ENCODE results near the gene PALB2.

PALB2 gene

GRCh38 chr16:23580391-23580790 is 60.7 kb downstream of the PALB2 start:
- DNase-seq = no peak

DNA sequence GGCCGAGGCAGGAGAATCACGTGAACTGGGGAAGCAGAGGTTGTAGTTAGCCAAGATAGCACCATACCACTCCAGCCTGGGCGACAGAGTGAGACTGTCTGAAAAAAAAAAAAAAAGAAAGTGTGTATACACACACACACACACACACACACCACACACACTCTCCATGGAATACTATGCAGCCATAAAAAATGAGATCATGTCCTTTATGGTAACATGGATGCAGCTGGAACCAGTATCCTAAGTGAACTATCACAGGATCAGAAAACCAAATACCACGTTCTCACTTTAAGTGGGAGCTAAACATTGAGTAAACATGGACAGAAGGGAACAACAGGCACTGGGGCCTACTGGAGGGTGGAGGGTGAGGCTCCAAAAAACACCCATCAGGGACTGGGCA is 61.7 kb downstream of the PALB2 start:
- no peak for DNase-seq

DNA sequence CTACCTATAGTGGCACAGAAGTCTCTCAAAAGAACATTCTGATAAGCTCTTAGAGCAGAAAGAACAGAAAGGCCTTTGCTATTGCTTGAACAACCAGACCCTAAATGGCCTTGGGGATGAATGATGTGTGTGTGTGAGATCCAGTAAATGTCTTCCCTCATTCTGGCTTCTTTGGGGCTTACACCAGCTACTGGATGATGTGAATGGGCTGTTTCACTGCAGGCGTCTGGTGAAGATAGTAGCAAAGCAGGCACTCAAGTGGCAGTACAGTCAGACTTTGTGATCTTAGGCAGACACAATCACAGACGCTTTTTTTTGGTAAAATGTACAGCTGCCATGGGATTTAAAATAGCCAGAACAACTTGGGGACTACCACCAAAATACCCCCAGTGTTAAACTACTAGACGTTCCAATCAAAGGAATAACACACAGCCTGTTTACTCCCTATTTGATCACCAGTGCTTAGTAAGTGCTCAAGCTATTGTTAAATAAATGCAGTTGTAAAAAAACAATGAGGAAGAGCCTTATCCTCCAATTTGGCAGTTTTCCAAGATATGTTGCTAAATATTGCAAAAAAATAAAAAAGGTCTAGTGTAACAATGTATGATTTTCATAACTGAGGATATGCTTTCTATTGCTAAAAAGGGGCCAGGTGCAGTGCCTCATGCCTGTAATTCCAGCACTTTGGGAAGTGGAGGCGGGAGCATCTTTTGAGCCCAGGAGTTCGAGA is 62.8 kb downstream of the PALB2 start:
- peak; percentile 23 for DNase-seq

DNA sequence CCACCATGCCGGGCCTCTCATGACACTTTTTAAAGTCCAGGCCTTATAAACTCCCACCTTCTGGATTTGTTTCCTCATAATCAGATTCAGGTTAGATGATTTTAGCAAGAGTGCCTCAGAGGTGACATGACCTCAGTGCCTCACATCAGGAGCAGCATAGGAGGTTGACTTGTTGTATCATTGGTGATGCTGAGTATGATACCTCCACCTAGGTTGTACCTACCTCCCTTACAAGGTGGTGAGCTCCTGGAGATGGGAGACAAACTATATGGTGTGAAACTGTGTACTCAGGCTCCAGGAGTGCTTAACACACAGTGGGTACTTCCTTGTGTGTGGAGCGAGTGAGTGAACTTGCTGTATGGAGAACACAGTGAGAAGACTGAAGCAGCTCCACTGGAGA is 63.6 kb downstream of the PALB2 start:
- no peak for DNase-seq

DNA sequence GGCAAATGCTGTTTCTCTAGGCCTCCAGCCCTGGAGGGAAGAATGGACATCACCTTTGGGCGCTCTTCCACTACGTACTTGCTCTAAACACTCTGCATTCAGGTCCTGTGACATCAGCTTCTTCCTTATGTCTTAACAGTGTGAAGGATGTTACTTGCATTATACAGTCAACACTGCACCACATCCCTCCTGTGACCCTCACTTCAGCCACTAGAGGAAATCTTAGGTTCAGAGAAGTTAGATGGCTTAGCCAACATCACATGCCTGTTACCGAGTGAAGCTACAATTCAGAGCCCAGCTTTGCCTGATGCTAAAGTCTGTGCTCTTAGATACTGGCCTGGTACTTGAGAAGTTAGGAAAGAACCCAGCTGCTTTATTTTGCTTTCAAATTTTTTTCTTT is 65.3 kb downstream of the PALB2 start:
- DNase-seq = no peak

DNA sequence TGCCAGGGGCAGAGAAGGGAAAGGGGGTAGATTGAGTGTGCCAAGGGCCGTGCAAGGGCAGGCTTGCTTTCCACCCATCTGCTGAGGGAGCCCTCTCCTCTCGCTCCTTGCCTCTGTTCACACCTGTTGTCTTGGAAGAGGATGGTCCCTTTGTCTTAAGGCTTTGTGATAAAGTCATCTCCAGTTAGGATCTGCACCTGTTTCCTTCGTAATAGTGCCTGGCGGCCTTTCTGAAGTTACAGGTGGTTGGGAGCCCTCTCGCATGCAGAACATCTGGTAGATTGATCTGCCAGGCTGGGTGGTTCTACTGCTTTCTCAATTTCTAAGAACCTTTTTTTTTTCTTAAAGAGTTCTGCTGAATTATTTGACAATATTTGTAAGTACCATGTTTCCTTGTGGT is 67.3 kb downstream of the PALB2 start:
- DNase-seq = no peak

GRCh38 chr16:23572394-23572793 is 68.7 kb downstream of the PALB2 start:
- no peak for DNase-seq

- no peak for DNase-seq
Observed at GRCh38 chr16:23571895-23572294, 69.2 kb downstream of the PALB2 start.

DNA sequence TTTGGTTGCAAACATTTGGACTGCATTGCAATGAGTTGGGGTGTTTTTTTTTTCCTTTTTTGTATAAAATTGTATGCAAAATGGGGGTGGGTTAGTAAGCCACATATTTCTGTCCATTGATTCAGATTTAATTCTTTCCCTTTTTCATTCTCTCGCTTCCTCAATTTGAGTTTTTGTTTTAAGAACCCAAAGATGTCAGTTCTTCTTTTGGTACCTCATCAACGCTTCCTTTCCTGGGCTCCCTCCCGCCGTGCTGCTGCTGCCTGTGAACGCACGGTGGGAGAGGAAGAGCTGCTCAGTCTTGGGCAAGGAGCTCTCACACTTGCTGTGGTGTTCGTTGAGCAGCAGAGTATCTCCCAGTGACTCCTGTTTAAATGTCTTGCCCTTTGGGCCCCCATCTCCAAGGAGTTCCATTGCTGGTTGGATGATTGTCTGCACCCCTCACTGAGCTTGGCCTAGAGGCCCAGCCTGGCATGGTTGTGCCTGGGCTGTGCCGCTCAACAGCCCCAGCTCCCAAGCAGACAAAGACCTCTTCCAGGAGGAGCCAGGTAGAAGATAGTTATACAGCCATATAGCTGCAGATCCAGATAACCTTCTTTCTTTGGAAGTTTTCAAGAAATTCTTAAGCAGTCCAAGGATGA is 70.0 kb downstream of the PALB2 start:
- DNase-seq = peak; percentile 73

DNA sequence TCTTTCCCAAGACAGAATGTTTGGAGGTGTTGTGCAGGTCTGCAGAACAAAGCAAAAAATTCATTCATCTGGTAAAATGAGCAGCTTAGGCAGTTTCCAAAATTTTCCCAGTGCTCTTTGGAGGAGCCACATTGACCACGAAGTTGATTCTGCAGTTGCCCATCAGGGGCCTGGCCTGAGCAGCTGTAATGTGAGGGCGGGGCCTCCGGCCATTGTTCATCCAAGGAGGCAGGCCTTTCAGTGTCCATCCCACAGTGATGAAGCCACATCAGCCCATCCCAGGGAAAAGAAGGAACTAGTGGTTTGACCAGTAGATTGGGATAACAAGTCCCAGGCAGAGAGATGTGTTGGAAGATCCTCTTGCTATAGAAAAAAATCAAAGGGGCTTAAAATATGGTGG is 73.5 kb downstream of the PALB2 start:
- no peak for DNase-seq

DNA sequence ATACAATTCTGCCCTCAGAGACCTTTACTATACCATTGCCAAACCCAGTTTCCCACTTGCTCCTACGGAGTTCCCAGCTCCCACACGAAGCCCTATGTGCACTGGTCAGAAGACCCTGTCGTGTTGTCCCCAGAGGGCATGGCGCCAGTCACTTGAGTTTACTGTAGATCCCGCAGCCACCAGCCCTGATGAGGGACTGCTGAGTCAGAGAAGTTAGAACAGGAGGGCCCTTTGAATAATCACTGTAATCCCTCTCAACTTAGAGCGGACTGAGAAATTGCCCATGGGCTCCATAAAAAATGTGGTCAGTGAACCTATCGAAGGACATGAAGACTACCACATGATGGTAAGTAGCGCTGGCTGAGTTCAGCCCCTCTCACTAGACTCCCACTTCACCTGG is 74.4 kb downstream of the PALB2 start:
- DNase-seq = no peak

DNA sequence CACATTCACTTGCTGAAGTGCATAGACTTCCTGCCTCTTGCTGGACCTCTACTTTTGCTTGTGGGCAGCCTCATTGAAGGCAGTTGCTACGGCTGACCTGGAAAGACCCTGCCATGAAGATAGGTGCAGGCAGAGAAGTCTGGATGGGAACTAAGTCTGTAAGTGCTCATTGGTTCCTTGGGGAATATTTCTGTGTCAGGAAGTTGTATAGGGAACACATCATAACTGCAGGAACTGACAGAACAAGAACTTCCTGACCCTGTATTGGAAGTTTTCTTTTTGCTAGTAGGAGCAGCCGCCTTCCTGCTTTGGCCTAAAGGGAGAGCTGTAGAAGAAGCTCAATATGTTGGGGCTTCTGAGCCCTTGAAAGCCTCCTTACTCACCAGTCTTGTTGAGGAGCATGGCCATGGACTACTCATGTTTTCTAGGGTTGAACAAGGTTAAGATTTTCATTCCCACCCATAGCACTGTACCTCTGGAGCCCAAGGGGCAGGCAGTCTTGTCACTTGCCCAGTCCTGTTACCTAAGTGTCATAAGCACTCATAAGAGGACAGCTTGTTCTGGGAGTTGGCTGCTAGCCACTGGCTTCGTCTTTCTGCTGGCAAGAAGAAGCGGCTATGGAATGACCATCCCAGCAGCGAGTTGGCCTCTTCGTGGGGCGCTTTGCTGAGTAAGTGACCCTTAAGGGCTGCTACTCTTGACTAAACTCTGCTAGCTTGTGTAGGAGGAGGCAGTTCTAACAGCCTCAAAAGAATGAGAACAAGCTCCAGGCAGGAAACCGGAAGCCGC is 76.3 kb downstream of the PALB2 start:
- DNase-seq = no peak

DNA sequence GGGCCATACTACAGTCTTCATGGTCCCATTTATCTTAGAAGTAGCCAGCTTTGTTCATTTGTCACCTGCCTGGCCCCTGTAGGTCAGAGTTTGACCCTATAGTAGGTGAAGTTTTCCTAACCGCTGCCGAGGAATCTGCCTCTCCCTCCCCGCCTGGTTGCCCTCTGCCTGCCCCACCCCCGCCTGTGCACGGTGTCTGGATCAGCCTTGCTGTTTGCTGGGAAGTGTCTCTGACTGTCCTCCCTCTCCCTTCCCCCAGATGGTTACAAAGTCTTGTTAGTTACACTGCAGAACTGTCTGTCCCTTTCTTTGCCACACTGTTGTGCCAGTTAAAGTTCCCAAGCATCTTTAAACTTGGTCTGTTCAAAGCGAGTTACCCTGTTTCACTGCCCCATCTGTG is 77.9 kb downstream of the PALB2 start:
- no peak for DNase-seq

- DNase-seq = no peak
Observed at GRCh38 chr16:23562505-23562904, 78.6 kb downstream of the PALB2 start.

- no peak for DNase-seq
Observed at GRCh38 chr16:23561586-23561985, 79.5 kb downstream of the PALB2 start.

GRCh38 chr16:23557779-23558702 is 83.1 kb downstream of the PALB2 start:
- peak; percentile 26 for DNase-seq

DNA sequence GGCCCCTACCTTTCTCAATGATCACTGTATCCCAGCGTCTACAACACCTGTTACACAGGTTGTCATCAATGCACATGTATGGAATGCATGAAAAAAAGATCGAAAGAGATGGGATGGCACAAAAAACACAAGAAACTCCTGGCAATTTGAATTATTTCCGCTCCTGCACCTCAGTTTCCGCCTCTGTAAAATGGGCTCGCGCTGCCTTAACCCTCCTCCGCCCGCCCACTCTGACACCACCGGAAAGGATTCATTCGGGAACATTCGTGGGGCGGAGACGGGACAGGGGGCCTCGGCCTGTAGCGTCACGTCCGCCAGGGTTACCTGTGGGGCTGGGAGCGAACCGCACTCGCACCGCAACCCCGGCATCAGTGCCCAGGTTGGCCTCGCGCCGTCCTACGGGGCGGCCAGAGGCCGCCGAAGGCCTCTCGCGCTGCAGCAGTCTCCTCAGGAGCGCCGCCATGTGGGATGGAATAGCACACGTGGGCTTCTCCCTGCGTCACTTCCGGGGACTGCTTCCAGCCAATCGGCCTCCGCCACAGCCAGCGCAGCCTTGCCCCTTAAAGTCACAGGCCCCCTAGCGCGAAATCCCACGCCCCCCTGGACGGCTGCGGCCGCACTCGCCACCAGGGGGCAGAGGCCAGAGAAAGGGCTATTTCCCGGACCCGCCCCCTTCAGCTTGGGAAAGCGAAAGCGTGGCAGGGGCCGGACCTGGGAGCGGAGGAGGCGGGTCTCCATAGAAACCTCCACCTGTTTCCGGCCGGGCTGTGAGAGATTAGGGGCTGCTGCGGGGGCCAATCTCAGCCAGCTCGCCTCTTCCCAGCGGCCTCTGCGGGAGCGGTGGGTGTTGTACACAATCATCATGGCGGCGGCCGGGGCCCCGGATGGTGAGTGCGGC is 84.0 kb downstream of the PALB2 start, which contains the start of the genes EARS2 and UBFD1:
Gene EARS2 (minus strand): TSS at position 470 of the 898 bp plus-strand sequence. CDS start 7 bp downstream, at position 463.
Gene UBFD1 (plus strand): TSS at position 847 of the 898 bp plus-strand sequence. CDS start 16 bp downstream, at position 863.
- DNase-seq = peak; percentile 99

DNA sequence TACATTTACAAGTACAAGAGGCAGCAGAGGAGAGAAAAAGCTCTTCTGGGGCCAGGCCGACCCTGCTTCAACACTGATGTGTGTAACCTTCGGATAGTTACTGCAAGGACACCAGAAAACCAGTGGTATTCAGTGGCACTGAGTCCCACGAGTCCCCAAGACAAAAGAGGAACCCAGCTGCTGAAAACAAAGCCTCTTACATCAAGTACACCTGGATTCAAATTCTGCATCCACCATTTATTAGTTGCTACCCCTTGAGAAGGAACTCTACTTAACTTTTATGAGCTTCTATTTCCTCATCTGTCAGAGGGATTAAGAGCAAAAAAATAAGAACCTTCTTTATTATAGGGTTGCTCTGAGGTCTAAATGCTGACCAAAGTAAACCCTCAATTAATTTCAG is 86.6 kb downstream of the PALB2 start:
- DNase-seq = no peak

Data from inflammatory macrophage treated with lipopolysaccharide for 4 hours (primary cell).